ENCODE data around the gene NCAPD2. TPM values are rescaled to one million over a fixed set of nuclear protein-coding genes. Genes with fewer than 3 reads are reported as not detected.

NCAPD2 gene
- total RNA-seq, 1 experiment from 2014 or later: 114 TPM

- H3K79me1 ChIP-seq (ENCODE audit: insufficient read depth, low read depth, low read length, poor library complexity, severe bottlenecking): no peaks in the 10 kb centered on the region
- H3K9ac ChIP-seq (ENCODE audit: extremely low read depth, insufficient read length, low read length): no peak within 1 kb of the TSS
- H3K27me3 ChIP-seq (ENCODE audit: insufficient read depth, low read length): no peaks in the 10 kb centered on the region
- Mint-ChIP-seq H3K27me3 (ENCODE audit: low read depth) (no peaks in the 10 kb centered on the region; the same call in none of the 2 replicates), H3K9me3 (no peaks in the 10 kb centered on the region), H3K4me3 (peak within 1 kb of the TSS; percentile 55 to 73), H3K4me1 (peaks cover 40 to 44% of the 10 kb centered on the region in 2 experiments), H3K27ac (peak within 1 kb of the TSS; percentile 95 to 99 (median 99)), H3K36me3 (ENCODE audit: insufficient read depth in 1 of 3, low read depth in 3 of 3) (peaks cover 2 to 7% (median 5%) of the 10 kb centered on the region in 3 experiments; a peak in 6 of 7 replicates)
- H2BK20ac ChIP-seq (ENCODE audit: low read depth, low read length, poor library complexity, severe bottlenecking): no peak within 1 kb of the TSS
- H3K27ac ChIP-seq (ENCODE audit: insufficient read length, low read depth, low read length): peak within 1 kb of the TSS; percentile 7
- no peaks in the 10 kb centered on the region for H3K79me2 ChIP-seq (ENCODE audit: insufficient read depth, low read length)
- peak; percentile 73 for DNase-seq
- H3T11ph ChIP-seq (ENCODE audit: low read length): no peak within 1 kb of the TSS
- H2AFZ ChIP-seq (ENCODE audit: low read length): peak within 1 kb of the TSS; percentile 71
- H2BK12ac ChIP-seq (ENCODE audit: insufficient read length, low read depth, low read length): no peak within 1 kb of the TSS
- peak within 1 kb of the TSS; percentile 21 for H4K91ac ChIP-seq (ENCODE audit: insufficient read length, low read depth, low read length)
- H3K9me3 ChIP-seq (ENCODE audit: control insufficient read depth, low read depth, low read length): no peaks in the 10 kb centered on the region
- no peak within 1 kb of the TSS for H3K56ac ChIP-seq (ENCODE audit: insufficient read length, low read depth, low read length)
- peak within 1 kb of the TSS; percentile 0; the same call in 1 of the 2 replicates for H3K4ac ChIP-seq (ENCODE audit: low read depth, low read length)
- H4K5ac ChIP-seq (ENCODE audit: insufficient read length, low read depth, low read length): peak within 1 kb of the TSS; percentile 12
- H2AK5ac ChIP-seq (ENCODE audit: insufficient read length, low read length): no peak within 1 kb of the TSS
- WGBS (ENCODE audit: extremely low coverage, insufficient read length, low lambda C conversion rate): no CpG with 5 or more reads among the region's 27 CpGs
- H2BK5ac ChIP-seq (ENCODE audit: insufficient read length, low read length): no peak within 1 kb of the TSS
- H2BK15ac ChIP-seq (ENCODE audit: low read depth, low read length): no peak within 1 kb of the TSS
- no peak within 1 kb of the TSS for H3K23ac ChIP-seq (ENCODE audit: insufficient read length, low read depth, low read length)
- peaks cover 3% of the 10 kb centered on the region for H3K23me2 ChIP-seq (ENCODE audit: insufficient read length, low read depth, low read length, poor library complexity, severe bottlenecking)
- no peak for TF ChIP-seq CTCF (conservative IDR thresholded peaks at IDR 0.05)
- H3K14ac ChIP-seq (ENCODE audit: insufficient read depth, low read length): peak within 1 kb of the TSS; percentile 79
- no peaks in the 10 kb centered on the region for H4K20me1 ChIP-seq (ENCODE audit: control insufficient read depth, insufficient read depth, insufficient read length)
- peak within 1 kb of the TSS; percentile 64 for H3K18ac ChIP-seq (ENCODE audit: insufficient read length, low read depth, low read length)
- peak within 1 kb of the TSS; percentile 42 for H2BK120ac ChIP-seq (ENCODE audit: low read depth, low read length, poor library complexity, severe bottlenecking)
- H3K4me2 ChIP-seq (ENCODE audit: insufficient read depth, insufficient read length, low read length): peak within 1 kb of the TSS; percentile 17
- H3K4me1 ChIP-seq (ENCODE audit: insufficient read depth, low read length): peaks cover 11% of the 10 kb centered on the region; the same call in 1 of the 2 replicates
- H4K8ac ChIP-seq (replicated peaks; ENCODE audit: insufficient read length, low read depth, low read length): no peak within 1 kb of the TSS
Measured at GRCh38 chr12:6451348-6452244, 42.3 kb upstream of the NCAPD2 start, which contains the start of gene TAPBPL. TAPBPL (plus strand) TSS chr12:6452042; CDS start chr12:6452249, 207 bp downstream.

All from H9 (cell line).